ENCODE measurements around the gene B3GAT1. TPM values are rescaled to one million over a fixed set of nuclear protein-coding genes. Genes with fewer than 3 reads are reported as not detected.

Gene B3GAT1
- total RNA-seq, 1 donor from 2014 or later = 31.8 TPM

DNA sequence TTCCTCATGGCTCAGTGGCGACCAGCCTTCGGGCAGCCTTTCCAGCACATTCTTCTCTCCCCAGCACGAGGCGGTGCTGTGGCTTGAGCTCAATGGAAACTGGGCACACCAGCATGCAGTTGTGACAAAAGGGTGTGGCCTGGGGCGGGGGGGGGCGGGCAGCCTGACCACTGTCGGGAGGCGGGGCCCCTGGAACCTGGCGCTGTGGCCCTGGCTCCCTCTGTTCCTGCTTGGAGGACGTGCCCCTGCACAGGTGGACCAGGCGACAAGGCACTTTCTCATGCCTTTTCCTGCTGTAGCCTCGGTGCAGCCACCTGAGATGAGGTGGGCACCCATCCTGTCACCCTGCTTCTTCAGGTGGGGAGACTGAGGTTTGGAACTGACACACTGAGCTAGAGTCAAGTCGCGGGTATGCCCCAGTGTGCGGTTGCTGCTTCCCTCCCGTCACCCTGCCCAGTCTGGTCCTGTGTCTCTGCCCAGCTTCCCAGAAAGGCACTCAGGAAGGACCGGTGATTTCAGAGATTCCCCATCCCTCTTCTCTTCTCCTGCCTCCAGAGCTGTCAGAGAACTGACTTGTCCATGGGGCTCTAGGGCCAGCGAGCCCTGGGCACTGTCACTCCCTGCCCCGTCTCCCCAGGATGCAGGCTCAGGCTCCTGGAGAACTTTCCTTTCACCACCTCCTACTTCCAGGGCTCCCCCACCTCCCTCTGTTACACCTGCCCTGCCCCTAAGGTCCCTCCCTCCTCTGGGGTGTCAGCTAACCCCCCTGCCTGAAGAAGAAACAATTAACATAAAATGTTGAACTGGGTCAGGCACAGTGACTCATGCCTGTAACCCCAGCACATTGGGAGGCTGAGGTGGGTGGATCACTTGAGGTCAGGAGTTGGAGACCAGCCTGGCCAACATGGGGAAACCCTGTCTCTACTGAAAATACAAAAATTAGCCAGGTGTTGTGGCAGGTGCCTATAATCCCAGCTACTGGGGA, 9.9 kb downstream of the B3GAT1 start:
- DNase-seq (ENCODE audit: low read depth, low spot score) = no peak

DNA sequence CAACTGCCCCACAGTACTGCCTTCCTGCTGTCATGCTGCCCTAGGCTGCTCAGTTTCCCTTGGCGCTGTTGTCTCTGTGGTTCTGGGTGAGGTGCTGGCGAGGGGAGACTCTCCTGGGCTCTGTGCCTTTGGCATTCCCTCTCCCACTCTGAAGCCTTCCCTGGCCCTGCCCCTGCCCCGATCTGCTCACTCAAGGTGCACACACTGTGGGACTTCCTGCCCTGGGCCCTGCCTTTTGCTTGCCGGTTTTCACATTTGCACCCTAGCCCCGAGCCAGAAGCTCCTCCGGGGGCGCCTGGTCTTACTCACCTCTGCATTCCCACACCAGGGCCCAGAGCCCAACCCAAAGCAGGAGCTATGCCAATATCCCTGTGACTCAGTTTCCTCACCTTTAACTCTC, 12.0 kb downstream of the B3GAT1 start:
- no peak for DNase-seq (ENCODE audit: low read depth, low spot score)

More for the DNA sequence above, 9.9 kb downstream of the B3GAT1 start:
- Mint-ChIP-seq H3K36me3 (ENCODE audit: low read depth) (peaks cover 10% of the 10 kb centered on the region), H3K4me3 (no peak overlapping the region), H3K4me1 (no peaks in the 10 kb centered on the region), H3K27me3 (ENCODE audit: low read depth) (no peaks in the 10 kb centered on the region), H3K27ac (ENCODE audit: unreplicated experiment) (no peak overlapping the region), H3K9me3 (no peaks in the 10 kb centered on the region)
- TF ChIP-seq, protein P1, sequence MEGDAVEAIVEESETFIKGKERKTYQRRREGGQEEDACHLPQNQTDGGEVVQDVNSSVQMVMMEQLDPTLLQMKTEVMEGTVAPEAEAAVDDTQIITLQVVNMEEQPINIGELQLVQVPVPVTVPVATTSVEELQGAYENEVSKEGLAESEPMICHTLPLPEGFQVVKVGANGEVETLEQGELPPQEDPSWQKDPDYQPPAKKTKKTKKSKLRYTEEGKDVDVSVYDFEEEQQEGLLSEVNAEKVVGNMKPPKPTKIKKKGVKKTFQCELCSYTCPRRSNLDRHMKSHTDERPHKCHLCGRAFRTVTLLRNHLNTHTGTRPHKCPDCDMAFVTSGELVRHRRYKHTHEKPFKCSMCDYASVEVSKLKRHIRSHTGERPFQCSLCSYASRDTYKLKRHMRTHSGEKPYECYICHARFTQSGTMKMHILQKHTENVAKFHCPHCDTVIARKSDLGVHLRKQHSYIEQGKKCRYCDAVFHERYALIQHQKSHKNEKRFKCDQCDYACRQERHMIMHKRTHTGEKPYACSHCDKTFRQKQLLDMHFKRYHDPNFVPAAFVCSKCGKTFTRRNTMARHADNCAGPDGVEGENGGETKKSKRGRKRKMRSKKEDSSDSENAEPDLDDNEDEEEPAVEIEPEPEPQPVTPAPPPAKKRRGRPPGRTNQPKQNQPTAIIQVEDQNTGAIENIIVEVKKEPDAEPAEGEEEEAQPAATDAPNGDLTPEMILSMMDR (conservative IDR thresholded peaks at IDR 0.05) = no peak

DNA sequence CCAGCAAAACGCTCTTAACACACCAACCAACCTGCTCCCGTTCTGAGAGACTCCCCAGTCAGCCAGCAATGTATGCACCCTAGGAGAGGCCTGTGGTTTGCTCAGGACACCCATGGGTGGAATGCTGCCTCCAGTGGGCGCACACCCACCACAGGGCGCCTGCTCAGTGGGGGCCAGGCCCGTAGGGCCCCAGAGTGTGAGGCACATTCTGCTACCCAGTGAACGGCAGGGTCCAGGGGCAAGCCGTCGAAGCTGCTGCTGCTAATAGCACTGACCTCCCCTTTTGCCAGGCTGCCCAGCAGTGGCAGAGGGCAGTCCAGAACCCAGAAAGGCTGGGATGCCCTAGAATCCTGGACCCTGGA, 12.8 kb downstream of the B3GAT1 start:
- H3K27ac Mint-ChIP-seq (ENCODE audit: unreplicated experiment) = no peak overlapping the region

More for the DNA sequence above, 12.0 kb downstream of the B3GAT1 start:
- Mint-ChIP-seq H3K4me3 (no peak overlapping the region), H3K4me1 (no peaks in the 10 kb centered on the region), H3K9me3 (no peaks in the 10 kb centered on the region), H3K27me3 (ENCODE audit: low read depth) (no peaks in the 10 kb centered on the region), H3K27ac (ENCODE audit: unreplicated experiment) (no peak overlapping the region), H3K36me3 (ENCODE audit: low read depth) (peaks cover 10% of the 10 kb centered on the region)
- TF ChIP-seq, protein P1 (conservative IDR thresholded peaks at IDR 0.05) = no peak

DNA sequence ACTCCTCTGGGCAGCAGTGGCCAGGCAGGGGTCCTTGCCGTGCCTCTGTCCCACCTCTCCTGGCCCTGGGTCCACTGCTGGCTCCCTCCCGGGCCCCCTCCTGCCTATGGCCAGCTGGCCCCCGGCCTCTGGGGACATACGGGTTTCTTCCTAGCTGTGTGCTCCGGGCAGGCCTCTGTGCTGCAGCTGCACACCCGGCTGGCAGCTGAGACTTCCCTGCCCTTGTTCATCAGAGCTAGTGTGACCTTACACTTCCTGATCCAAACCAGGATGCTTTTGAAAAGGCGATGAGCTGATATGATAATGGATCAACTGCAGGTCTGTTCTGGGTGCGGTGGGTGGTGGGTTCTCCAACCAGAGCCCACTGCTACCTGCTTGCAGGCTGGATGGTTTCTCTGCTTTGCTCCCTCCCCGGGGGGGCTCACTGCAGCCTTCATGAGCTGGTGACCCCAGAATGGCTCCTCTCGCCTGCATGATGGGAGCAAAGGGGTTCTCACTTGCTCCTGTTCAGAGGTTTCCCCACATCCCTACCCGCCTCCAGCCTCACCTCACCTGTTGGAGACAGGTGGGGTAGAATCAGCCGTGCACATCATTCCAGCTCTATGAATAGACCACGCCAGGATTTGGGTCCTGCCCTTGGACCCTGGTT, 13.3 kb downstream of the B3GAT1 start:
- H3K4me1 Mint-ChIP-seq = peaks cover 5% of the 10 kb centered on the region
- no peak for DNase-seq (ENCODE audit: low read depth, low spot score)
- H3K36me3 Mint-ChIP-seq (ENCODE audit: low read depth) = peaks cover 10% of the 10 kb centered on the region
- H3K9me3 Mint-ChIP-seq = no peaks in the 10 kb centered on the region
- H3K27ac Mint-ChIP-seq (ENCODE audit: unreplicated experiment) = peak overlapping the region; percentile 27
- H3K4me3 Mint-ChIP-seq = no peak overlapping the region
- no peaks in the 10 kb centered on the region for H3K27me3 Mint-ChIP-seq (ENCODE audit: low read depth)
- TF ChIP-seq, protein P1 (conservative IDR thresholded peaks at IDR 0.05) = no peak

More for the DNA sequence above, 12.8 kb downstream of the B3GAT1 start:
- DNase-seq (ENCODE audit: low read depth, low spot score) = no peak
- TF ChIP-seq, protein P1 (conservative IDR thresholded peaks at IDR 0.05) = no peak
- Mint-ChIP-seq H3K4me1 (peaks cover 5% of the 10 kb centered on the region), H3K9me3 (no peaks in the 10 kb centered on the region), H3K27me3 (ENCODE audit: low read depth) (no peaks in the 10 kb centered on the region), H3K36me3 (ENCODE audit: low read depth) (peaks cover 10% of the 10 kb centered on the region), H3K4me3 (no peak overlapping the region)

DNA sequence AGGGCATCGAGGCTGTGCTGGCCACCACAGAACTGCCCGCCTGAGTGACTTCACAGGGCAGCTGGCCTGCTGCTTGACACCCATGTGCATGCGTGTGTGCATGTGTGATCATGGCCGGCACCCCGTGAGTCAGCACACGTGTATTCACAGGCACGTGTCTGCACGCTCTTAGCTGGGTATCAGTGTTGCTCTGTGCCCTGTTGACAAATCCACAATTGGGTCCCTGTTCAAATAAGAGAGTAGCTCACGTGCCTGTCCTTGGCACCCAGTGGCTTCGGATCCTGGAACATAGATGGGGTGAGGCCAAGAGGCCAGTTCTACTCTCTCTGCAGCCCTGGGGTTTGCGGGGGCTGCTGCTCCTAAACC, 14.0 kb downstream of the B3GAT1 start:
- no peaks in the 10 kb centered on the region for H3K27me3 Mint-ChIP-seq (ENCODE audit: low read depth)
- no peak overlapping the region for H3K27ac Mint-ChIP-seq (ENCODE audit: unreplicated experiment)
- no peak overlapping the region for H3K4me3 Mint-ChIP-seq
- H3K4me1 Mint-ChIP-seq = peaks cover 9% of the 10 kb centered on the region
- H3K9me3 Mint-ChIP-seq = no peaks in the 10 kb centered on the region
- H3K36me3 Mint-ChIP-seq (ENCODE audit: low read depth) = peaks cover 10% of the 10 kb centered on the region
- no peak for DNase-seq (ENCODE audit: low read depth, low spot score)
- TF ChIP-seq, protein P1 (conservative IDR thresholded peaks at IDR 0.05) = no peak

All from neural crest cell (in vitro differentiated cells).